Ishikawa (cell line): ENCODE results near the gene ARHGEF10L.

Experiments used
- CEBPB ChIP-seq: IDR thresholded peaks from 2 replicates; pipeline ENCODE4 v1.6.1; 2012
- CREB1 ChIP-seq: IDR thresholded peaks from 2 replicates; pipeline ENCODE4 v1.6.1; 2012; ENCODE audit warnings: low read depth
- EGR1 ChIP-seq: IDR thresholded peaks from 2 replicates; pipeline ENCODE4 v1.6.1; 2012
- EP300 ChIP-seq: IDR thresholded peaks from 2 replicates; pipeline ENCODE4 v1.6.1; 2012; ENCODE audit warnings: borderline replicate concordance
- FOXM1 ChIP-seq: IDR thresholded peaks from 2 replicates; pipeline ENCODE4 v1.6.1; 2012; ENCODE audit warnings: low read depth, borderline replicate concordance
- NFIC ChIP-seq: IDR thresholded peaks from 2 replicates; pipeline ENCODE4 v1.6.1; 2012
- RAD21 ChIP-seq: IDR thresholded peaks from 2 replicates; pipeline ENCODE4 v1.6.1; 2012; ENCODE audit warnings: low read depth
- TAF1 ChIP-seq: IDR thresholded peaks from 2 replicates; pipeline ENCODE4 v1.6.1; 2012; ENCODE audit warnings: low read depth, mild to moderate bottlenecking
- TCF12 ChIP-seq: IDR thresholded peaks from 2 replicates; pipeline ENCODE4 v1.6.1; 2012; ENCODE audit warnings: low read depth
- TEAD4 ChIP-seq: IDR thresholded peaks from 2 replicates; pipeline ENCODE4 v1.6.1; 2012
- USF1 ChIP-seq: IDR thresholded peaks from 2 replicates; pipeline ENCODE4 v1.6.1; 2012
- YY1 ChIP-seq: IDR thresholded peaks from 2 replicates; pipeline ENCODE4 v1.6.1; 2012; ENCODE audit warnings: low read depth
- ZBTB7A ChIP-seq: IDR thresholded peaks from 2 replicates; pipeline ENCODE4 v1.6.1; 2012; ENCODE audit warnings: low read depth
- TF ChIP-seq, protein P1 (sequence below): IDR thresholded peaks from 2 replicates; pipeline ENCODE4 v1.6.1; 2012; ENCODE audit warnings: low read depth, mild to moderate bottlenecking
- TF ChIP-seq, protein P2 (sequence below): IDR thresholded peaks from 2 replicates; pipeline ENCODE4 v1.6.1; 2012

The ARHGEF10L gene

DNA sequence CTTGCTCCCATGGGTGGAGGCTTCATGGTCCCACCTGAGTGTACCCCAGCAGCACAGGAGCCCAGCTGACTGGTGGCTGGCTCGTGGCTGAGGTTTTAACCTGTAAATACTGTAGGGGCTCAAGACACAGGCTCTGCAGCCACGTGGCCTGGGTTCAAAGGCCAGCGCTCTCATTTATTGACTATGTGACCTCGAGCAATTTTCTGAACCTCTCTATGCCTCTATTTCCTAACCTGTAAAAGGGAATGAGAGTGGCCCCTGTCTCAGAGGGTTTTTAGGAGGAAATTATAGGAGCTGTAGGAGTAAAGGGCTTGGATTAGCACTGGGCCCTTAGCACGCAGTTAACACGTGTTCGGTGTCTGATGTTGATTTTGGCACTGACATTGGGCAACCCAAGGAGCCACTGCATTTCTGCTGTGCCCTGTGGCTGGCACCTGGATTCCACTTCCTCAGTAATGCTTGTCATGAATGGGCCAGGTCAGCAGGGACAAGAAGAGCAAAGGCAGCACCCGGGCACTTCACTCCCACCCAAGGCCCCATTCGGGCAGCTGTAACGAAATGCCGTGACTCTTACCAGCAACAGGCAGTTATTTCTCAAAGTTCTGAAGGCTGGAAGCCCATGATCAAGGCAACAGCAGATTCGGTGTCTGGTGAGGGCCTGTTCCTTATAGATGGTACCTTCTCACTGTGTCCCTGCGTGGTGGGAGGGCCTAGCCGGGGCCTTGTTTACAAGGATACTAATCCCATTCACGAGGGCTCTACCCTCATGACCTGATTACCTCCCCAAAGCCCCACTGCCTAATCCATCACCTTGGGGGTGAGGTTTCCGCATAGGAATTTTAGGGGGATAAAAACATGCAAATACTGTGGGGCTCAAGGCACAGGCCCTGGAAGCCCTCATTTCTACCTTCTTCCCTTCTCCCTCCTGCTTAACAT is 25.2 kb downstream of the ARHGEF10L start:
- TF ChIP-seq, protein P1, sequence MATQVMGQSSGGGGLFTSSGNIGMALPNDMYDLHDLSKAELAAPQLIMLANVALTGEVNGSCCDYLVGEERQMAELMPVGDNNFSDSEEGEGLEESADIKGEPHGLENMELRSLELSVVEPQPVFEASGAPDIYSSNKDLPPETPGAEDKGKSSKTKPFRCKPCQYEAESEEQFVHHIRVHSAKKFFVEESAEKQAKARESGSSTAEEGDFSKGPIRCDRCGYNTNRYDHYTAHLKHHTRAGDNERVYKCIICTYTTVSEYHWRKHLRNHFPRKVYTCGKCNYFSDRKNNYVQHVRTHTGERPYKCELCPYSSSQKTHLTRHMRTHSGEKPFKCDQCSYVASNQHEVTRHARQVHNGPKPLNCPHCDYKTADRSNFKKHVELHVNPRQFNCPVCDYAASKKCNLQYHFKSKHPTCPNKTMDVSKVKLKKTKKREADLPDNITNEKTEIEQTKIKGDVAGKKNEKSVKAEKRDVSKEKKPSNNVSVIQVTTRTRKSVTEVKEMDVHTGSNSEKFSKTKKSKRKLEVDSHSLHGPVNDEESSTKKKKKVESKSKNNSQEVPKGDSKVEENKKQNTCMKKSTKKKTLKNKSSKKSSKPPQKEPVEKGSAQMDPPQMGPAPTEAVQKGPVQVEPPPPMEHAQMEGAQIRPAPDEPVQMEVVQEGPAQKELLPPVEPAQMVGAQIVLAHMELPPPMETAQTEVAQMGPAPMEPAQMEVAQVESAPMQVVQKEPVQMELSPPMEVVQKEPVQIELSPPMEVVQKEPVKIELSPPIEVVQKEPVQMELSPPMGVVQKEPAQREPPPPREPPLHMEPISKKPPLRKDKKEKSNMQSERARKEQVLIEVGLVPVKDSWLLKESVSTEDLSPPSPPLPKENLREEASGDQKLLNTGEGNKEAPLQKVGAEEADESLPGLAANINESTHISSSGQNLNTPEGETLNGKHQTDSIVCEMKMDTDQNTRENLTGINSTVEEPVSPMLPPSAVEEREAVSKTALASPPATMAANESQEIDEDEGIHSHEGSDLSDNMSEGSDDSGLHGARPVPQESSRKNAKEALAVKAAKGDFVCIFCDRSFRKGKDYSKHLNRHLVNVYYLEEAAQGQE, result no peak
- no peak for TF ChIP-seq EP300
- TF ChIP-seq TEAD4, result no peak
- TF ChIP-seq, protein P2, sequence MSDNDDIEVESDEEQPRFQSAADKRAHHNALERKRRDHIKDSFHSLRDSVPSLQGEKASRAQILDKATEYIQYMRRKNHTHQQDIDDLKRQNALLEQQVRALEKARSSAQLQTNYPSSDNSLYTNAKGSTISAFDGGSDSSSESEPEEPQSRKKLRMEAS, result no peak
- TF ChIP-seq NFIC, result no peak
- no peak for TF ChIP-seq USF1
- TF ChIP-seq CREB1, result no peak
- no peak for TF ChIP-seq FOXM1
- no peak for TF ChIP-seq RAD21
- TF ChIP-seq TAF1, result no peak

DNA sequence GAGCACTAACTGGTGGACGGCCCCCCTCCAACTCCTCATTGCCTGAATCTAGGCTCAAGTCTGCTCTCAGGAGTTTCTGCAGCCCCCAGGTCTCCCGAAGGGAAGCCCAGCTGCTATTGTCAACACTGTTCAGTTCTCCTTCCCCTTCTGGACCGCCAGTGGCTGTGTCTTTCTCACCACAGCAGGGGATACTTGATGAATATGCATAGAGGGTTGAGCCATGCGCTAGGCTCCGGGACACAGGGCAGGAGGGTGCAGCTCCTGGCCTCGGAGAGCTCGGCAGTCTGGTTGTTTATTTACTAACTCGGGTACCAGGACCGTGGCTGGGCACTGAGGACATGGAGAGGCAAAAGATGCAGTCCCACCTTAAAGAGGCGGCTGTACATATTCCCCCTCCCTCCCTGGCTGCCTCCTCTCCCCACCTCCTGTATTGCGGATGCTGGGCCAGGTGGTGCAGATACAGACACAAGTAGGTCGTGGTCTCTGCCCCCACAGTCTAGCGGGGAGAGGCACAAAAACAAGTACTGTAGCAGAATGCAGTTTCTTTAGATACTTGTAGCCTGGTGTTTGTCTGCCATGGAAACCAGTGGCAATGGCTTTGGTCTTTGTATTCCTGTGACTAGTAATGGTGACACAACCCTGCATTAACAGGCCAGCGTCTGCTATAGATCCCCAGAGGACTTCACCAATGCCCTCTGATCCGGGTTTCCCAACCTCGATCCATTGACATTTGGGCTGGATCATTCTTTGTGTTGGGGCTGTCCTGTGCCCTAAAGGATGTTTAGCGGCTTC is 26.2 kb downstream of the ARHGEF10L start:
- no peak for TF ChIP-seq YY1
- TF ChIP-seq TCF12, result no peak
- TF ChIP-seq ZBTB7A, result no peak
- TF ChIP-seq, protein P2, result no peak
- no peak for TF ChIP-seq CREB1
- TF ChIP-seq TEAD4, result no peak
- TF ChIP-seq EP300, result no peak
- no peak for TF ChIP-seq FOXM1
- TF ChIP-seq TAF1, result no peak
- TF ChIP-seq, protein P1, result no peak
- no peak for TF ChIP-seq CEBPB
- no peak for TF ChIP-seq USF1
- TF ChIP-seq RAD21, result no peak
- no peak for TF ChIP-seq NFIC
- no peak for TF ChIP-seq EGR1

GRCh38 chr1:17566417-17566816 is 26.9 kb downstream of the ARHGEF10L start:
- TF ChIP-seq TEAD4, result no peak
- TF ChIP-seq ZBTB7A, result no peak
- TF ChIP-seq CREB1, result no peak
- TF ChIP-seq TCF12, result no peak

- TF ChIP-seq CREB1 (no peak), EP300 (no peak), TCF12 (no peak), CEBPB (no peak), EGR1 (no peak), RAD21 (no peak)
- TF ChIP-seq, protein P1, result no peak
- TF ChIP-seq, protein P2, result no peak
Measured at GRCh38 chr1:17566892-17567291, 27.4 kb downstream of the ARHGEF10L start.
